Gastrocnemius medialis (tissue), 4 donors: ENCODE measurements around the gene EEPD1.

Source experiments
- CTCF ChIP-seq, 5 experiments: fragments of 450-650 bp in 3 of 5; fragments of 200-600 bp in 2 of 5; sonication (generic) in 2 of 5; IDR thresholded peaks in 4 of 5; conservative IDR thresholded peaks in 1 of 5; 1 replicate in 4 of 5; 2 replicates in 1 of 5; pipeline ENCODE4 v1.5.1; 2016 to 2019; ENCODE audit warnings: antibody characterized with exemption in 5 of 5, mild to moderate bottlenecking in 3 of 5, moderate library complexity in 3 of 5
- POLR2A ChIP-seq, 2 donors: fragments of 450-650 bp; IDR thresholded peaks; one replicate each; pipeline ENCODE4 v1.6.1; 2017; ENCODE audit warnings: antibody characterized with exemption in 2 of 2, mild to moderate bottlenecking in 2 of 2, moderate library complexity in 2 of 2

DNA sequence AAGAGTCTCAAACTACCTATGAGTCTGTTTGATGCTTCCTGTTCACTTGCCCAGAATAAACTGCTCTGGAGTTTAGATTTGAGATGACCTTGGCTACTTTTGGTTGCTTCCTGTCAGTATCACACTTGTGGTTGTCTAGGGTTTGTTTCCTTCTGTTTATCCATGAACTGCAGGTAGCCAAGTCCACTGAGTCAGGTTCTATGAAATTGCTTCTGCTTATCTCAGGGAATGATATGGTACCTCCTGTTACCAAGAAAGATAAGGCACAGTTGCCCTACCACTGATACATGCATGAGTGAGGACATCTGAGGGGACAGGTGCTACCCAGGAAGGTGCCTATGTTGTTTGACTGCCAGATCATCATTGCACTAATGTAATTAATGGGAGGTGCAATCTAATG lies 15.8 kb upstream of the EEPD1 start:
- TF ChIP-seq CTCF (IDR thresholded peaks at IDR 0.05 in 4 of 5, conservative IDR thresholded peaks at IDR 0.05 in 1 of 5): no peak
- no peak for TF ChIP-seq POLR2A (IDR thresholded peaks at IDR 0.05)
